ENCODE data around the gene LIMCH1.

LIMCH1 gene

GRCh38 chr4:41723286-41723685 is 185.3 kb downstream of the LIMCH1 start:
- no peak overlapping the region for H3K4me2 ChIP-seq (ENCODE audit: low read depth, low read length, poor library complexity, severe bottlenecking)
- no peaks in the 10 kb centered on the region for H3K4me1 ChIP-seq (ENCODE audit: insufficient read depth, low read length, poor library complexity, severe bottlenecking)
- H3K9me2 ChIP-seq (replicated peaks; ENCODE audit: low read depth, low read length), result no peaks in the 10 kb centered on the region
- H3K27me3 ChIP-seq (ENCODE audit: insufficient read depth, low read length, poor library complexity, severe bottlenecking), result no peaks in the 10 kb centered on the region
- no peak overlapping the region for H3K9ac ChIP-seq (ENCODE audit: low read depth, low read length, poor library complexity, severe bottlenecking)
- no peak overlapping the region for H3K4me3 ChIP-seq (ENCODE audit: low read length, poor library complexity, severe bottlenecking)
- H3F3A ChIP-seq (ENCODE audit: low read depth), result no peaks in the 10 kb centered on the region
- no peaks in the 10 kb centered on the region for H4K20me1 ChIP-seq (ENCODE audit: insufficient read depth, low read length, poor library complexity, severe bottlenecking)
- 0 out of 2 replicates have a peak, but pooled peaks cover 6% of the 10 kb centered on the region for H3K9me3 ChIP-seq (ENCODE audit: insufficient read depth, low read depth, low read length)
- H3K36me3 ChIP-seq (ENCODE audit: insufficient read depth, low read length), result no peaks in the 10 kb centered on the region
- no peak overlapping the region for H2AFZ ChIP-seq (ENCODE audit: low read length)
- TF ChIP-seq, protein P1, sequence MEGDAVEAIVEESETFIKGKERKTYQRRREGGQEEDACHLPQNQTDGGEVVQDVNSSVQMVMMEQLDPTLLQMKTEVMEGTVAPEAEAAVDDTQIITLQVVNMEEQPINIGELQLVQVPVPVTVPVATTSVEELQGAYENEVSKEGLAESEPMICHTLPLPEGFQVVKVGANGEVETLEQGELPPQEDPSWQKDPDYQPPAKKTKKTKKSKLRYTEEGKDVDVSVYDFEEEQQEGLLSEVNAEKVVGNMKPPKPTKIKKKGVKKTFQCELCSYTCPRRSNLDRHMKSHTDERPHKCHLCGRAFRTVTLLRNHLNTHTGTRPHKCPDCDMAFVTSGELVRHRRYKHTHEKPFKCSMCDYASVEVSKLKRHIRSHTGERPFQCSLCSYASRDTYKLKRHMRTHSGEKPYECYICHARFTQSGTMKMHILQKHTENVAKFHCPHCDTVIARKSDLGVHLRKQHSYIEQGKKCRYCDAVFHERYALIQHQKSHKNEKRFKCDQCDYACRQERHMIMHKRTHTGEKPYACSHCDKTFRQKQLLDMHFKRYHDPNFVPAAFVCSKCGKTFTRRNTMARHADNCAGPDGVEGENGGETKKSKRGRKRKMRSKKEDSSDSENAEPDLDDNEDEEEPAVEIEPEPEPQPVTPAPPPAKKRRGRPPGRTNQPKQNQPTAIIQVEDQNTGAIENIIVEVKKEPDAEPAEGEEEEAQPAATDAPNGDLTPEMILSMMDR (conservative IDR thresholded peaks at IDR 0.05; ENCODE audit: low read length), result no peak
- TF ChIP-seq EZH2phosphoT487 (IDR thresholded peaks at IDR 0.05; ENCODE audit: borderline replicate concordance), result no peak
- no peaks in the 10 kb centered on the region for H3K79me2 ChIP-seq (ENCODE audit: insufficient read depth, low read length)

- Histone ChIP-seq H3K27me3 (ENCODE audit: insufficient read depth, low read length, poor library complexity, severe bottlenecking) (no peaks in the 10 kb centered on the region), H3F3A (ENCODE audit: low read depth) (no peaks in the 10 kb centered on the region), H3K9me3 (ENCODE audit: insufficient read depth, low read depth, low read length) (0 out of 2 replicates have a peak, but pooled peaks cover 3% of the 10 kb centered on the region), H3K9ac (ENCODE audit: low read depth, low read length, poor library complexity, severe bottlenecking) (no peak overlapping the region), H3K9me2 (replicated peaks; ENCODE audit: low read depth, low read length) (no peaks in the 10 kb centered on the region), H2AFZ (ENCODE audit: low read length) (no peak overlapping the region), H3K4me2 (ENCODE audit: low read depth, low read length, poor library complexity, severe bottlenecking) (no peak overlapping the region), H3K79me2 (ENCODE audit: insufficient read depth, low read length) (no peaks in the 10 kb centered on the region), H4K20me1 (ENCODE audit: insufficient read depth, low read length, poor library complexity, severe bottlenecking) (no peaks in the 10 kb centered on the region), H3K36me3 (ENCODE audit: insufficient read depth, low read length) (no peaks in the 10 kb centered on the region), H3K4me1 (ENCODE audit: insufficient read depth, low read length, poor library complexity, severe bottlenecking) (no peaks in the 10 kb centered on the region), H3K4me3 (ENCODE audit: low read length, poor library complexity, severe bottlenecking) (no peak overlapping the region)
- no peak for TF ChIP-seq EZH2phosphoT487 (IDR thresholded peaks at IDR 0.05; ENCODE audit: borderline replicate concordance)
- TF ChIP-seq, protein P1 (conservative IDR thresholded peaks at IDR 0.05; ENCODE audit: low read length), result peak; percentile 42
Observed at GRCh38 chr4:41725254-41725653, 187.3 kb downstream of the LIMCH1 start.

- H3K4me3 ChIP-seq (ENCODE audit: low read length, poor library complexity, severe bottlenecking), result no peak overlapping the region
- H3K79me2 ChIP-seq (ENCODE audit: insufficient read depth, low read length), result no peaks in the 10 kb centered on the region
- TF ChIP-seq, protein P1 (conservative IDR thresholded peaks at IDR 0.05; ENCODE audit: low read length), result no peak
- TF ChIP-seq EZH2phosphoT487 (IDR thresholded peaks at IDR 0.05; ENCODE audit: borderline replicate concordance), result no peak
- no peaks in the 10 kb centered on the region for H3K36me3 ChIP-seq (ENCODE audit: insufficient read depth, low read length)
- no peaks in the 10 kb centered on the region for H4K20me1 ChIP-seq (ENCODE audit: insufficient read depth, low read length, poor library complexity, severe bottlenecking)
- no peak overlapping the region for H3K4me2 ChIP-seq (ENCODE audit: low read depth, low read length, poor library complexity, severe bottlenecking)
- H3K9ac ChIP-seq (ENCODE audit: low read depth, low read length, poor library complexity, severe bottlenecking), result no peak overlapping the region
- 0 out of 2 replicates have a peak, but pooled peaks cover 3% of the 10 kb centered on the region for H3K9me3 ChIP-seq (ENCODE audit: insufficient read depth, low read depth, low read length)
- H3K9me2 ChIP-seq (replicated peaks; ENCODE audit: low read depth, low read length), result no peaks in the 10 kb centered on the region
- H3K27me3 ChIP-seq (ENCODE audit: insufficient read depth, low read length, poor library complexity, severe bottlenecking), result no peaks in the 10 kb centered on the region
- H3F3A ChIP-seq (ENCODE audit: low read depth), result no peaks in the 10 kb centered on the region
- no peak overlapping the region for H2AFZ ChIP-seq (ENCODE audit: low read length)
- no peaks in the 10 kb centered on the region for H3K4me1 ChIP-seq (ENCODE audit: insufficient read depth, low read length, poor library complexity, severe bottlenecking)
Observed at GRCh38 chr4:41727861-41728572, 190.1 kb downstream of the LIMCH1 start.

Measured in Loucy (cell line).